SH-SY5Y (cell line): ENCODE measurements around the gene PDCD1.

Experiments
- GATA2 ChIP-seq: IDR thresholded peaks from 2 replicates; pipeline ENCODE4 v1.6.1; 2011; ENCODE audit warnings: mild to moderate bottlenecking, low read depth, low read length
- GATA3 ChIP-seq: IDR thresholded peaks from 2 replicates; pipeline ENCODE4 v1.6.1; 2011; ENCODE audit warnings: low read depth, mild to moderate bottlenecking, low read length, moderate library complexity

GRCh38 chr2:241857572-241858121 lies 1.0 kb downstream of the PDCD1 start:
- TF ChIP-seq GATA2 (no peak), GATA3 (no peak)
